HuH-7.5 (cell line): ENCODE measurements around the gene THOC3.
"Not testable (repeated sequence)": the region's sequence is repeated elsewhere in the genome, so short reads cannot be mapped to it uniquely, and the experiment has no call there.

ENCODE experiments used
- DNase-seq: peaks from one replicate; pipeline ENCODE4 v3.0.0; 2011; ENCODE audit warnings: low spot score

THOC3 gene, protein sequence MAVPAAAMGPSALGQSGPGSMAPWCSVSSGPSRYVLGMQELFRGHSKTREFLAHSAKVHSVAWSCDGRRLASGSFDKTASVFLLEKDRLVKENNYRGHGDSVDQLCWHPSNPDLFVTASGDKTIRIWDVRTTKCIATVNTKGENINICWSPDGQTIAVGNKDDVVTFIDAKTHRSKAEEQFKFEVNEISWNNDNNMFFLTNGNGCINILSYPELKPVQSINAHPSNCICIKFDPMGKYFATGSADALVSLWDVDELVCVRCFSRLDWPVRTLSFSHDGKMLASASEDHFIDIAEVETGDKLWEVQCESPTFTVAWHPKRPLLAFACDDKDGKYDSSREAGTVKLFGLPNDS

DNA sequence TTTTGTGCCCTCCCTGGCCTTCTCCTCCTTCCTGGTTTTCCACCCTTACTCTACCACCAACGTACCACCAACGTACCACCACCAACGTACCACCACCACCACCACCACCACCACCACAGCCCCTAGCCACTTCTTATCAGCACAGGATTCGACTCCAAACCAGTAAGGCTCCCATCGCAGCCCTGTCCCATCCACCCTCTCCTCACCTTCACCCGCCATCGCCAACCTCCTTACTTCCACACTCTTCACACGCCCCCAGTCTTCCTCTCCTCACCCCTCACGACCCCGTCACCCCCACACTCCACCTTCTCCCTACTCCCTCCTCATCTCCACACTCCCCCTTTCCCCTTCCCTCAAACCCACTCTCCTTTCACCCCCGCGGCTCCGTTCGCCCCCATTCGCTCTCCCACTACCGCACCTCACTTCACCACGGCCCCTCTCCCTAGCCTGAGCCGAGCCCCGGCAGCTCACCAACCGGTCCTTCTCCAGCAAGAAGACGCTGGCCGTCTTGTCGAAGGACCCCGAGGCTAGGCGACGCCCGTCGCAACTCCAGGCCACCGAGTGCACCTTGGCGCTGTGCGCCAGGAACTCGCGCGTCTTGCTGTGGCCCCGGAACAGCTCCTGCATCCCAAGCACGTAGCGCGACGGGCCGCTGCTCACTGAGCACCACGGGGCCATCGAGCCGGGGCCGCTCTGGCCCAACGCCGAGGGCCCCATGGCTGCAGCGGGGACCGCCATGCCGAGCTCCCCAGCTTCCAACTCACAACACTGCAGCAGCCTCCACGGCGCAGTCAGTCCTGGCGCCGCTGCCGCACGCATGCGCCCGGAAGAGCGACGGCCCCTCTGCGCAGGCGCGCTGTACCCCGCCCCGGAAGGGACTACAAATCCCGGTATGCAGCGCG lies at the start of gene THOC3:
Gene THOC3 (minus strand): TSS at position 845 of the 902 bp plus-strand sequence. CDS start 107 bp downstream, at position 738.
- not testable (repeated sequence) for DNase-seq

DNA sequence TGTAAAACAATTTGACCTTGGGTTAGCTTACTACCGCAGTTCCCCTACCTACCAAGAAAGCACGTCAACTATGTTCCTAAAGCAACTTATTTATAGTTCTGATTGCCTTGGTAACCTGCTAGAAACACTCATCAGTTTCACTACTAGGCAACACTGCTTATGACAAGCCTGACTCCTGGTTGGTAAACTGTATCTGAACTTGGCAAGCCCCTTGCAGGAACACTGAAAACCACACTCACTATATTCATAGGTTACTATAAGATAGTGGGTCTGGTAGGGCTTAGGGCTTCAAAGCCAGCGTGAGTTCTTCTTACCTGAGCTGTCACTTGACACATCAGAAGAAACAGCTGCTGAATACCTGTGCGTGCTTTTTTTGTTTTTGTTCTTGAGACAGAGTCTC lies 49.2 kb upstream of the THOC3 start:
- not testable (repeated sequence) for DNase-seq

DNA sequence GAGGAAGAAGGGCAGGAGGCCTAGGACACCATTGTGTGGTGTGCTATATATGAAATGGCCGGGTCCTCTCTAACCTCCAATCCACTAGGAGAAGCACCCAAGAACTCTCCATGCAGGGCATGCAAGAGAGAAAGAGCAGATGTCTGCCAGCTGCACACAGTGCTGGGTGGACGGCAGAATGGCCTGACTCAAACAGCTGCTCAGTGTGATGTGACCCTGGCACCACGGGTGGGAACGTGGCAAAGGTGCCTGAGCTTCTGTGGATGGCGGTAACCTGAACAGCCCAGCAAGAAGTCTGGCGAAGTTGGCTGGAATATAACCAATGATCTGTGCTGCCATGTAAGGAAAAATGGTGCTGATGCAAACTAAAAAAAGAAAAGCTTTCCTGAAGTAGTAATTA lies 46.2 kb upstream of the THOC3 start:
- DNase-seq, result not testable (repeated sequence)

DNA sequence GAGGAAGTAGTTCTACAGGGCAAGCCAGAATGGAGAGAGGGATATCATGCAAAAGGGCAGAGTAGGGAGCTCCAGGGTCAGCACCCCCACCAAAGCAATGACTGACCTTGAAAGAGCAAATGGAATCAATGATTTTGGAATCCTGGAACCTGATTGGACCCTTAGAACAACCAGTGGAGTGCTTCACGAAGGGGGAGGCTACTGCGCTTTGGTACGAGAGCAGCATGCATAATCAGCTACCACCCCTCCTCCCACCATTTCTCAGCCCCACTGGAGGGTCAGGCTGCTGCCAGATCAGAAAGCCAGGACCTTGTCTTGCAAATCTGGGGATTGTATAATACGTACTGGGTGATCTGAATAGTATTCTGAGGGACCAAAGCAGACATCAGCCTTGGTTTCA lies 43.0 kb upstream of the THOC3 start:
- not testable (repeated sequence) for DNase-seq

DNA sequence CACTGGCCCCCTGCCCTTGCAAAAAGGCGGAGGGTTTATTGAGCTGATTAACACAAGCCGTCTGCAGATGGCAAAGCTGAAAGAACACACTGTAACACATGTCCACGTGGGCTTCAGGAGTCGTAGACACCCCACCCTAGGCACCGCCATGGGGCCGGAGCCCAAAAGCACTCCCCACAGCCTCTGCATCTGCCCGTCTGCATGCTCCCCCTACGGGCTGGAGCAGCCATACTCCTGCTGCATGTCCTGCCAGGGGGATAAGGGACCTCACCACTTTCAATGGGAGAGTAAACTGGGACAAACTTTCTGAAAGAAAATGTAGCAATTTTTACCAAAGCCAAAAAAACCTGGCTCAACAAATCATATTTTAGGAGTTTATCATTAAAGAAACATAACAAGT lies 42.1 kb upstream of the THOC3 start:
- DNase-seq, result not testable (repeated sequence)

DNA sequence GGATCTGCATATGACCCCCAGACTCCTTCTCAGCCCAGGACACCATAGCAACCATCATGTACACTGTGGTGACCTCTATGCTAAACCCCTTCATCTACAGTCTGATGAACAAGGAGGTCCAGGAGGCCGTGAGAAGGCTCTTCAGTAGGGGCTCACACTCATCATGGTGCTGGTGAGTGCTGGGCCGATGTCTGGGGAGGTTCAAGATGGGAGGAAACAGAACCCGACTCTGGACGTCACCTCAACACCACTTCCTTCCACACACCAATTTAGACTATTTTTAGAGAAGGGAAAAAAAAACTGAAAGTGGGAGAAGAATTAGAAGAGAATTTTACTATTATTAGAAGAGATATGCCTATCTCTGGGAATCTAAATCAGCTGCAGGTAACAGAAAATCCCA lies 39.1 kb upstream of the THOC3 start:
- DNase-seq, result not testable (repeated sequence)

DNA sequence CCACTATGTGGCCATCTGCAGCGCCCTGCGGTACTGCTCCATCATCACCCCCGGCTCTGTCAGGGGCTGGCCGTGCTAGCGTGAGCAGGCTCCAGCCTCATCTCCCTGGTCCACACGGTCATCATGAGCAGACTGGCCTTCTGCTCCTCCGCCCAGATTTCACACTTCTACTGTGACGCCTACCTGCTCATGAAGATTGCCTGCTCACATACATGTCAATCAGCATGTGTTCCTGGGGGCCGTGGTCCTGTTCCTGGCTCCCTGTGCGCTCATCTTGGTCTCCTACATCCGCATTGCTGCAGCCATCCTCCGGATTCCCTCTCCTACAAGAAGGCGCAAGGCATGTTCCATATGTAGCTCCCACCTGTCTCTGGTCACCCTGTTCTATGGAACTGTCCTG lies 38.7 kb upstream of the THOC3 start:
- not testable (repeated sequence) for DNase-seq

DNA sequence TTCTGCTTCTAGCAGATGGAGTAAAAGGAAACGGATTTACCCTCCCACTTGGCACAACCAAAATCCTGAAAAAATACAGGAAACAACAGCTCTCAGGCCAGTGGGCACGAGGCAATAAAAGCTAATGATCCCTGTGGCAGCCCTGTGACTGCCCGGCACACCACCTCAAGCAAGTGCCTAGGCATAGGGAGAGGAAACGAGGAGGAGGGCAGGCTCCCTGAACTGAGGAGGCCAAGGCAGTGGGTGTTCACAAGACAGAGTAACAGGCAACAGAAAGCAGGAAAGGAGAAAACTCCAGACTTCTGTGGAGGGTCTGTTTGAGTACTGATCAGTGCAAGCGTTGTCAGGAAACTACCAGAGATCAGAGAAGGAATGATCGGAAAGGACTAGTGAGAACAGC lies 29.9 kb upstream of the THOC3 start:
- not testable (repeated sequence) for DNase-seq

DNA sequence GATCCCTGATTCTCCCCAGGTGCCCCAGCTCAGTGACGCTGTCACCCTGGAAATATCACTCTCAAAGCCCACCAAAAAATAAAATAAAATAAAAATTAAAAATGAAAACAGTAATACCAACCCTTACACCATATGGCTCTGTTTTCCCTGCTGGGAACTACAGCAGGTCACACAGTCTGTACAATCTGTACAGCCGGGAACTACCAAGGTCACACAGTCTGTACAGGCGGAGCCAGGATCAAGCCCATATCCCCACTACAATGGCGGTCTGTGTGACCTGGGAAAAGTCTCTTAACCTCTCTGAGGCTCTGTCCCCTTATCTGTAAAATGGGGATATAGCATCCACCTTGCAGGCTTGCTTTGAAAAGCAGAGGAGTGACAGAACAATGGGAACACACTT lies 29.4 kb upstream of the THOC3 start:
- DNase-seq, result not testable (repeated sequence)

DNA sequence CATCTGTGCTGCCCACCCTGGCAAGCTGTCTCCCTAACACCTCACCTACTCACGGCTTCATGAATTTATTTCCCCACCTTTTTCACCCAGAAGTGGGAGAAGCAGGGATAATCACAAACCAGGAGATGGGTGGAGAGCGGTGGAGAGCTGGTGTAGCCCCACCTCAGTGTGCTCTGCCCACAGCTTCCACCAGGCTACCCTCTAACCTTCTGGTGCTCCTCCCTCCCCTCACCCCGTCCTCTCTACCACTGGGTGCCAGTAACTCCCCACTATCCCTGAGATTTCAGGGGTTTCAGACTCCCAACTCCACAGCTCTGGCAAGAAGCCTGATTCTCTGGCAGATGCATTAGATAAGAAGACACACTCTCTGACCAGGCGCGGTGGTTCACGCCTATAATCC lies 28.7 kb upstream of the THOC3 start:
- not testable (repeated sequence) for DNase-seq

DNA sequence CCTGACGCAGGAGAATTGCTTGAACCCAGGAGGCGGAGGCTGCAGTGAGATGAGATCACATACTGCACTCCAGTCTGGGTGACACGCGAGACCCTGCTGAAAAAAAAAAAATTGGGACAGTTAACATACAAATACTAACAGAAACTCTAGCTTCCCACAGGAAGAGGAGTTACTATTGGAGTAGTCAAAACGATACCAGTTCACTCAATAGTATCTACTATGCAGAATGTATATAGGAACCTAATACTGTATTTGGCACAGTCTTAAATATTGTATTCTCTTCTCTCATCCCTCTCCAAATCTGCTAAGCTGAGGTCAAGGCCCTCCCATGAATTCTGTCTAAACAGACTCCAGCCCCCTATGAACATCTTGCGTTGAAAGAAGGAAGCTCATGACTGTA lies 27.4 kb upstream of the THOC3 start:
- not testable (repeated sequence) for DNase-seq

DNA sequence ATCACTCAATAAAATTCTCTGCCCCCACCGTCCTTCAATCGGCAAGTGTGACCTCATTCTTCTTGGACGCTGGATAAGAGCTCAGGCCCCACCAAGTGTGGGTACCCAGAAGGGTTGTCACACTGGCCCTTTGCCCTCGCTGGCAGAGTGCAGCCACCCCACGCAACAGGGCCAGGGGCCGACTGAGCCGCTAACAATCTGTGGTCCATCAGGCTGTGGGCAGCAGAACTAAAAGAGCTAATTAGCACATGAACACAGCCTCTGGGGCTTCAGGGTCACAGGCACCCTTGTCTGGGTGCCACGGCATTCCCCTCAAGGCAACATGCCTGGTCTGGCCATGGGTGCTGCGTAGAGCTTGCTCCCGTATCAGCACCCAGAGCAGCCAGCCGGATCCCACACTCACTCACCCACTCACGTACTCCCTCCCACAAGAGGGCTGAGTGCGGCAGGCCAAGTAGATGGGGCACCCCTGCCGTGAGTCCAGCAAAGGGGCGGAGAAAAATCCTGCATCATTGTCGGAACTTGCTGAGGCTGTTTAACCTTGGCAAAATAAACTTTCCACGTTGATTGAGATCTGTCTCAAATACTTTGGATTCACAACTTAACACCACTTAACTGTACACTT lies 11.4 kb upstream of the THOC3 start:
- DNase-seq, result not testable (repeated sequence)

DNA sequence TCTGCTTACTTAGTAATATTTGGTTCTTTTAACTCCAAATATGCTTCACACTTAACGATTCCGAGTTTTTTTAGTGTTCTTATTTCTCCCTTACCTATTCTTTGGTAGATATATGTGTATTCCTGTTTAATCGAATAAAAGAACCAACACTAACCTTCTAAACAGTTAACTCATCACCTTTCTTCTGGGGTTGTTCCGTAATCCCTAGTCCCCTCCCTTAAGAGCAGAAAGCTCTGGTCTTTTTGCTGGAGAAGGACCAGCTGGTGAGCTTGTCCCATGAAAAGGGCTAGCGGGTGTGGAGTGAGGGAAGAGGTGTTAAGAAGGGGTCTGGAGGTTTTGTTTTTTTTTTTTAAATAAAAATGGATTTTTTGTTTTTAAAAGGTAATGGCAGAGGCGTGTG lies 266 bp upstream of the THOC3 start:
- DNase-seq, result not testable (repeated sequence)

DNA sequence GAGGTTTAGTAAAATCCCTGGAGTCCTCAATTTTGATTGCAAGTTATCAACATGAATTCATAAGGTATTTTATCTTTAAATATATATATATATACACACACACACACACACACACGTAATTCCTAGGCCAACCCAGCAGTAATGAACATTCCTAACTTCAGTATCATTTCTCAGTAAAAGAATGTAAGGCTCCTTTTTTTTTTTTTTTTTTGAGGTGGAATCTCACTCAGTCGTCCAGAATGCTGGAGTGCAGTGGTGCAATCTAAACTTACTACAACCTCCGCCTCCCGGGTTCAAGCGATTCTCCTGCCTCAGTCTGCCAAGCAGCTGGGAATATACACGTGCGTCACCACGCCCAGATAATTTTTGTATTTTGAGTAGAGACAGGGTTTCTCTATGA lies 5.8 kb downstream of the THOC3 start:
- DNase-seq, result not testable (repeated sequence)

DNA sequence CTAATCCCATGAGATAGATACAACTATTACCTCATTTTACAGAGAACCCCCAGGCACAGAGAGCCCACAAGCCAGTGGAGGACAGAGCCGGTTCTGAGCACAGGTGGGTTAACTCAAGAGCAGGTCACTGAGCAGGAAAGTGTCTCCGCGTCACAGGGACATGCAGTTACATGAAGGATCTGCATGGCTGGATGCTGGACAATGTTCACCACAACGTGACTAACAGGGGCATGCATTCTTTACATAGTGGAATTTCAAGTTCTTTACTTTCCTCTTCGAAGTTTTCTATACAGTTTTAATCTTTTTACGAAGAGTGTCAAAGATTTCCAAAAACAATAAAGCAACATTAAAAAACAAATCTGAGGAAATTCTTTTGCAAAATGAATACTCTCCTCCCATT lies 7.9 kb downstream of the THOC3 start:
- not testable (repeated sequence) for DNase-seq

DNA sequence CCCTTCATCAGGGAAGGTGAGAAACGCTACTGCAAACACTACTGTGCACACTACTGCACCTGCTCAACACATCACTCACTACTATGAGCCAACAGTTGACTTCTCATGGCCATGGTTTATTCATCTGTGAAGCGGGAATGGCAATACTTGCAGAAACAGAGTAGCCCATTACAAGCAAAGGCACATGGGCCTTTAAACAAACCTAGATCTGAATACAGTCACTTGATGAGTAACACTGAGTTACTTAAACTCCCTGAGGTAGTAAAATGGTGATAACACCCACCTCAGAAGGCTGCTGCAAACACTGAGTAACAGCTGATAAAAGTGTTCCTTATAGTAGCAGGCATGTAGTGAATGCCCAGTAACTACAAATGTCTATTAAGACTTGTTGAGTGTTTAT lies 9.6 kb downstream of the THOC3 start:
- not testable (repeated sequence) for DNase-seq

DNA sequence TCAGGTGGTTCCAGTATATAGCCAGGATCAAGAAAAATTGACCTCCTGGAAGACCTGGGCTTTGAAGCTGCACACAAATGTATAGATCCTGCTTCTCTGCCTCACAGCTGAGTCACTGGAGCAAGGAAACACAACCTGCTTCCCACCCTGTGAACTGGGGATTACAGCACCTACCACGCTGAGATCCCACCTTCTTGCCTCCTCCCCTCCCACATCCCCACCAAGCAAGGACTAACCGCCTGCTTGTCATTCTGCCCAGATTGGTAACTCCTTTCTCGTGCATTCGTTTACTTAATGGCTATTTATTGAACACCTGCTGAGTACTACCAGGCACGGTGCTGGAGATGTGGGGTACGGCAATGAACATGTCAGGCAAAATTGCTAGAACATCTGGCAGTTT lies 14.0 kb downstream of the THOC3 start:
- not testable (repeated sequence) for DNase-seq

DNA sequence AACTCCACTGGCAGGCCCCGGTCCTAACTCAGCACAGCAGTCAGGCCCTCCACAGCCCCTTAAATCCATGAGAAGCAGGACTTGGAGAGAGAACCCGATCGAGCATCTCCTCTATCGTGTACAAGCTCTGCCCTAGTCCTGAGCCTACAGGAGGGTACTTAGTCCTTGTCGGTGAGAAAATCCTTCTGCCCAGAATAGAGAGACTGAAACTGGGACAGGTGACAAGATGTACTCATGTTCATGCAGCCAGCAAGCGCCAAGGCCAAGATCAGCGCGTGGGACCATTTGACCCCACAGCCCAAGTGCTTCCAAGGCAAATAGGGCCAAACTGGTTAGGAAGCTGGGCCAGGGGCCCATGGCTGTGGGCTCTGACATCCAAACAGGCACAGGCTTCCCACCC lies 15.3 kb downstream of the THOC3 start:
- not testable (repeated sequence) for DNase-seq

DNA sequence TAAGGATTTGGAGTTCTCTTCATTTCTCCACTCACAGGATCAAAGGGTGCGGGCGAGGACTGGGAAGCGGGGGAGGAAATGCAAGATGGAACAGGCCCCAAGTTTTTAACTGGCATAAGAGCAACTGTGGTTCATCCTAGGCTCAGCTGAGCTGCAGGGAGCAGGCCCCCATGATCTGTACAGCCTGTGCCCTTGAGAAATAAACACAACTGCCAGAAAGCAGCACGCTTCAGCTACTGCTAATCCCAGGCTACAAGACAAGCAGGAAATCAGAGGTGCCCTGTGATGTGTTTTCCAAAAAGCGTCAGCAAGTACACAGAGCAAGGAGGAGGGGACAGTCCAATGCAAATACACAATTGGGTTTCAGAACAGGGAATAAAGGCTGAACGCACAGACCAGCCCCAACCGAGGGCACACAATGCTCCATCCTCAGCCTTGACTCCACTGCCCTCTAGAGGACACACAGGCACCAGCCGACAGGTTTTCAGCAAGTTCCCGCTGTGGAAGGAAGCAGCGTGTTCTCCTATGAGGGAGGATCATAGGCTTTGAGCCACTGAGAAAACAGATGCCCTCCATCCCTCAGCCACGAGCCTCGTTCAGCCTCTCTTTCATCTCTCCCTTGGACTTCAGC lies 16.7 kb downstream of the THOC3 start:
- DNase-seq, result not testable (repeated sequence)

DNA sequence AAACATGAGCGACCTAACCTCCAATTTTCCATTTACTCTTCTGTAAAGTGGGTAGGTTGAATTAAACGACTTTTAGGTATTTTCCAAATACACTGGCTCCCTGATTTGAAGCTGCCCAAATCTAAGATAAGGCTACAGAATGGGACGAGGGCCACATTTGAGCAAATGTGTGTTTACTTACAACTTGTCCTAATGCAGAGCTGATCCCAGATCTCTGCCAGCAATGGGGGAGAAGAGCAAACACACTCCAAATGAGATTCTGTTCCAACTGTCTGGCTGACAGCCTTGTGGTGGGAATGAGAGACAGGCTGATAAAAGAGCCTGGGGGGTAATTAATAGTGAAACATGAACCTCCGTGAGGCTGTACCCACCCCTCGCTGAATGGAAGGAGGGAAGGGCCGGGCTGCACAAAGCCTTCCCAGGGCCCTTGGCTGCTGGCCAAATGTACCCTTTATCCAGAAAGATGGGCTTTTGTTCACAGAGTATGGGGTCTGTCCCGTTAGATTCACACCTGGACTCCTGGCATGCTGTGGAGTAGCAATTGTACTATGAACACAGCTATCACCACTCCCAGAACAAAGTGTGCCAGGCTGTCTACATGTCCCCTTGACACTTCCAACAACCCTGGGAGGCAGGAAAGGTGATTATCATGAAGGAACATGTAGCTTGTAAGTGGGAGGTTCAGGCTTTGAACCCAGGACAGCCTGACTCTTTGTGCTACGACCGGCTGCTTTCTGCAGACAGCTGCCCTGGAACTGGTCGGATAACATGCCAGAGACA lies 19.6 kb downstream of the THOC3 start:
- DNase-seq, result not testable (repeated sequence)

DNA sequence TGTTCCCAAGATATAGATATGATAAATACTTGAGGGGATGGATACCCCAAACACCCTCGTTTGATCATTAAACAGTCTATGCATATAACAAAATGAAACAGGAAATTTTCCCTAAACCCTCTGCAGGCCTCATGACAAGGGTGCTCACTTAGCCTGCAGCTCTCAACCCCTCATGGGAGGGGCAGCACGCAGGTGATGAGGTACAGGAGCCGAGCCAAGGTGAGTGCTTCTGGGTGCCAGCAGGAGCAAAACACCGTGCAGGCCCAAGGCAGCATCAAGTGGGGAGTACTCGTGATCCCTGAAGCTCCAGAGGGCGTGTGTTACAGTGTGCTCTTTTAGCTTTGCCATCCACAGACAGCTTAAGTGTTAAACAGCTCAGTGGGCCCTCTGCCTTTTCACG lies 24.9 kb downstream of the THOC3 start:
- not testable (repeated sequence) for DNase-seq
